Fibroblast of mammary gland (primary cell): ENCODE measurements around the gene SPANXA1.
A peak's percentile ranks its signal among the peaks of the same experiment; 100 is the strongest.
"Not testable (repeated sequence)": the region's sequence is repeated elsewhere in the genome, so short reads cannot be mapped to it uniquely, and the experiment has no call there.

Experiments
- DNase-seq: peaks from one replicate; pipeline ENCODE4 v3.0.0-alpha.2; 2010; ENCODE audit warnings: low read depth
- H3K4me3 ChIP-seq: 2 replicates; pipeline ENCODE4 v1.5.1; 2011; ENCODE audit warnings: low read depth, mild to moderate bottlenecking, low read length, moderate library complexity; ENCODE audit not compliant: control insufficient read depth
- CTCF ChIP-seq: conservative IDR thresholded peaks from 2 replicates; pipeline ENCODE4 v1.5.1; 2011; ENCODE audit warnings: low read depth, low read length, inconsistent platforms; ENCODE audit not compliant: control insufficient read depth, insufficient read depth

Gene SPANXA1, protein sequence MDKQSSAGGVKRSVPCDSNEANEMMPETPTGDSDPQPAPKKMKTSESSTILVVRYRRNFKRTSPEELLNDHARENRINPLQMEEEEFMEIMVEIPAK

DNA sequence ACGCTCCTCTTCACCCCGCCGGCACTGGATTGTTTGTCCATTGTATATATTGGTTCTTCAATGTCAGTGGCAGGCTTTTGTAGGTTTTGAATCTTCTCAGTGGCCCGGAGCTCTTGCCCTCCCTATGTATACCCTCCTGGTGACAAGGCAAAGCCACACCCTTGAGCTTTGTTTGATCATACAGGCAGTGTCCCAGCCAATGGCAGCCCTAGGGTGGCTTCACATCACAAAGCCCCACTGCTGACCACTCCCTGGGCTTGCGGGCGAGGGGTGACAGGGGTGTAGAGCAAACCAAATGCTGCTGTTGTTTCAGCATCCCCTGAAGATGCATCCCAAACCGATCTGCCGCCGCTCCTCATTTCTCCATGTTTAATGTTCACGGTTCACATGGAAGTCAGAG, at the start of gene SPANXA1:
Gene SPANXA1 (minus strand): TSS at position 101 of the 400 bp plus-strand sequence. CDS start 60 bp downstream, at position 41.
- not testable (repeated sequence) for DNase-seq, H3K4me3 ChIP-seq

DNA sequence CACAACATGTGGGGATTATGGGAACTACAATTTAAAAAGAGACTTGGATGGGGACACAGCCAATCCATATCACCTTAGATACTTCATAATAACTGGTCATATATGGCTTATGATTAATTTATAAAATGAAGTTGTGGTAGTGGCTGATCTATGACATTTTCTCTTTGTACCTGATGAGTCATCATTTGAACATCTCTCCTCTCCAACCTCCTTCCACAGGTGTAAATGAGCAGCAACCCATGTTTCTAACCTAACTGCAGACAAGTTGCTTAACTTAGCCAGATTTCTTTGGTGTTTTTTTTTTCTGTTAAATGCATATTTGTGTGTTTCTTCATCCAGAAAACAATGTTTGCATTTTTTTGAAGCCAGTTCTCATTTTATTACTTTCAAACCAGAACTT, 47.6 kb upstream of the SPANXA1 start:
- TF ChIP-seq CTCF: no peak
- peak; percentile 8 for DNase-seq

DNA sequence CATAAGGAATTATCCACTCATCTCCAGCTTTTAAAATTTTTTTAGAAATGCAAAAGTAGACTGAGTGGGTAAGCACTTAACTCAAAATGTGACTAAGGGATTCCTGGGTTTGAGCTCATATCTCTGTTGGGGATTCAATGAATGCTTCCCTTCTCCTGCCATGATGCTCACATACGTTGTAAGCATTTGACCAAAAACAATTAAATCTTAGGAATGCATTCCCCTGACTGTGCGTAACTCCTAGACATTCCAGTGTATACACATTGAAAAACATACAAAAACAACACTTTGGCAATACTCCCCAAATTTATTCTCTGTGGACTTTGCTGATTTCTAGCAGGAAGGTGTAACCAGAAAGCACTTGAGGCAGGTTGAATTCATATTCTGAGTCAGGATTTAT, 34.8 kb upstream of the SPANXA1 start:
- H3K4me3 ChIP-seq: no peak overlapping the region
- TF ChIP-seq CTCF: no peak
- peak; percentile 4 for DNase-seq

More for the DNA sequence above, 47.6 kb upstream of the SPANXA1 start:
- no peak overlapping the region for H3K4me3 ChIP-seq

DNA sequence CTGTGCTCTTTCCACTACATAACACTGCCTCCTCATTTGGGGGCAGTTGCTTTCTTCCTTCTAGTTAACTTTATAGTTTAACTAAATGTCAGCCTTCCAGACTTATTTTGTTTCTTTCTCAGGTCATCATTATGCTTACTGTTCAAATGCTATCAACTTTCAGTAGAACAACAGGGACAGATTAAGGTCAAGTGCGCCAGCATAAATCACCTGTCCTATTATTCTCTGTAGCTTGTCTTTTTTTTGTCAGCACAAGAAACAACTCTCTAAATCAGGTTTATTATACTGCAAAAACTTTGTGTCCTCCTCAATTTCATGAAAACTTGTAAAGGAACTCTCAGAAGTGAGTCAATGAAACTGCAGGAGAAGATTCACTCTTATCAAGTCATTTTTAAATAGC, 24.6 kb upstream of the SPANXA1 start:
- TF ChIP-seq CTCF: no peak
- no peak overlapping the region for H3K4me3 ChIP-seq
- DNase-seq: no peak

DNA sequence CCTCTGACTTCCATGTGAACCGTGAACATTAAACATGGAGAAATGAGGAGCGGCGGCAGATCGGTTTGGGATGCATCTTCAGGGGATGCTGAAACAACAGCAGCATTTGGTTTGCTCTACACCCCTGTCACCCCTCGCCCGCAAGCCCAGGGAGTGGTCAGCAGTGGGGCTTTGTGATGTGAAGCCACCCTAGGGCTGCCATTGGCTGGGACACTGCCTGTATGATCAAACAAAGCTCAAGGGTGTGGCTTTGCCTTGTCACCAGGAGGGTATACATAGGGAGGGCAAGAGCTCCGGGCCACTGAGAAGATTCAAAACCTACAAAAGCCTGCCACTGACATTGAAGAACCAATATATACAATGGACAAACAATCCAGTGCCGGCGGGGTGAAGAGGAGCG, 4.9 kb upstream of the SPANXA1 start, which contains the start of gene SPANXA2:
Gene SPANXA2 (plus strand): TSS at position 301 of the 400 bp plus-strand sequence. CDS start 60 bp downstream, at position 361.
- not testable (repeated sequence) for DNase-seq, H3K4me3 ChIP-seq

- not testable (repeated sequence) for H3K4me3 ChIP-seq, DNase-seq
These were observed 42.0 kb downstream of the SPANXA1 start for GRCh38 chrX:141542551-141542950.
